Transverse colon (tissue), 4 donors: ENCODE measurements around the gene CKLF. TPM values are rescaled to one million over a fixed set of nuclear protein-coding genes. Genes with fewer than 3 reads are reported as not detected.
A peak's percentile ranks its signal among the peaks of the same experiment; 100 is the strongest.

ENCODE experiments used
- DNase-seq: peaks from one replicate; pipeline ENCODE4 v3.0.0-alpha.2; 2019
- H3K27ac ChIP-seq, 4 donors: fragments of 200-600 bp; sonication (generic); 2 replicates each; pipeline ENCODE4 v1.5.1; 2016 to 2018; ENCODE audit warnings: inconsistent platforms in 4 of 4
- H3K27me3 ChIP-seq: fragments of 200-600 bp; sonication (generic); 2 replicates; pipeline ENCODE4 v1.5.1; 2017; ENCODE audit warnings: inconsistent platforms
- H3K36me3 ChIP-seq, 4 donors: fragments of 200-600 bp; sonication (generic); 2 replicates each; pipeline ENCODE4 v1.5.1; 2017 to 2019; ENCODE audit warnings: inconsistent platforms in 4 of 4
- H3K4me1 ChIP-seq, 4 donors: fragments of 200-600 bp; sonication (generic); 2 replicates each; pipeline ENCODE4 v1.5.1; 2017 to 2020; ENCODE audit warnings: inconsistent platforms in 4 of 4
- H3K4me3 ChIP-seq, 4 donors: fragments of 200-600 bp; sonication (generic); 1 replicate in 1 of 4; 2 replicates in 3 of 4; pipeline versions ENCODE4 v1.5.1 to v1.6.1; 2017 to 2019; ENCODE audit warnings: inconsistent platforms in 4 of 4
- H3K9me3 ChIP-seq, 2 donors: fragments of 200-600 bp; sonication (generic); 2 replicates each; pipeline ENCODE4 v1.5.1; 2017 to 2019; ENCODE audit warnings: inconsistent platforms in 2 of 2
- EP300 ChIP-seq: sonication (generic); formaldehyde crosslinking; IDR thresholded peaks from one replicate; pipeline ENCODE4 v1.6.1; 2017; ENCODE audit warnings: antibody characterized with exemption, low read depth
- POLR2A ChIP-seq: fragments of 450-650 bp; IDR thresholded peaks from one replicate; pipeline ENCODE4 v1.6.1; 2016; ENCODE audit warnings: antibody characterized with exemption, mild to moderate bottlenecking, moderate library complexity
- POLR2AphosphoS5 ChIP-seq, 3 donors: sonication (generic); formaldehyde crosslinking; IDR thresholded peaks; one replicate each; pipeline ENCODE4 v1.6.1; 2016; ENCODE audit warnings: antibody characterized with exemption in 3 of 3
- WGBS, 2 donors: methylation state at CpG; one replicate each; pipeline ENCODE4 v1.1.5; 2018; ENCODE audit warnings: low coverage in 1 of 2; 5-methylcytosine and 5-hydroxymethylcytosine counted together
- in situ Hi-C, 4 donors: fragments of 200-750 bp; cut with MboI; loops; one replicate each; pipeline versions ENCODE4 v1.15.0 to v1.15.1; 2017; ENCODE audit warnings: low sequenced_read_pairs in 3 of 4, low pct_ligation_motif_present in 1 of 4, low pct_unique_long_range_greater_than_20kb in 1 of 4
- intact Hi-C: fragments of 100-400 bp; cut with DNase I; formaldehyde crosslinking; loops from one replicate; pipeline ENCODE4 v1.15.1; 2023; ENCODE audit warnings: low total_unique reads
- total RNA-seq, 4 donors: library from RNA; depleted of rRNA; stranded (reverse); fragments of >200 nt; gene quantifications; one replicate each; pipeline ENCODE4 v1.1.0, GENCODE V29; 2016
- TF ChIP-seq, protein P1 (sequence below), 5 experiments: fragments of 200-600 bp in 3 of 5; fragments of 450-650 bp in 2 of 5; sonication (generic) in 3 of 5; IDR thresholded peaks; 1 replicate in 2 of 5; 2 replicates in 3 of 5; pipeline ENCODE4 v1.5.1; 2016 to 2017; ENCODE audit warnings: antibody characterized with exemption in 5 of 5, inconsistent platforms in 3 of 5, mild to moderate bottlenecking in 2 of 5, moderate library complexity in 1 of 5

CKLF gene
- total RNA-seq, 4 donors from 2014 or later, result 25.3 to 108 (median 39.1) TPM

DNA sequence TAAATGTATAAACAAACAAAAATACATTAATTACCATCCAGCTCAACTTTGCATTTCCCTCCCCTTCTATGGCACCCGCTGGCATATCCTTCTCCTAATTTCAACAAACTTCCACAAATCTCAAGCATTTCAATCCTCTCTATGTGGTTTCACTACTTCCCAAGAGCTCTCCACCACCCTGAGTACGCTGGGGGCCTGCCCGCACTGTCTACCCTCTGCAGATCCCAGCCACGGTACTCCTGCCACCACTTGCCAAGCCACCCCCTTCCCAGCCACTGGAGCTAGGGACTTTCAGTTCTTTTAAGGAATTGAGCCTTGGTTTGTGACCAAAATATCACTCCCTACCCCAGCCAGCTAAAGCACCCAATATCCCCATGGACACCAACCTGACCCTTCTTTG is 4.3 kb upstream of the CKLF start:
- DNase-seq, result no peak
- Histone ChIP-seq H3K4me1 (peaks cover 5 to 36% (median 25%) of the 10 kb centered on the region in 4 donors), H3K27ac (peak overlapping the region; percentile 92 to 98 (median 94)), H3K36me3 (peaks cover 0 to 7% (median 0%) of the 10 kb centered on the region in 4 donors), H3K4me3 (no peak overlapping the region), H3K9me3 (no peaks in the 10 kb centered on the region), H3K27me3 (no peaks in the 10 kb centered on the region)
- WGBS, 2 donors, result 89 to 94% methylated on average over 3 to 4 of the region's 4 CpGs
- intact Hi-C loops, result no loop called here
- in situ Hi-C loops, result no loop called here
- TF ChIP-seq POLR2A, result no peak

DNA sequence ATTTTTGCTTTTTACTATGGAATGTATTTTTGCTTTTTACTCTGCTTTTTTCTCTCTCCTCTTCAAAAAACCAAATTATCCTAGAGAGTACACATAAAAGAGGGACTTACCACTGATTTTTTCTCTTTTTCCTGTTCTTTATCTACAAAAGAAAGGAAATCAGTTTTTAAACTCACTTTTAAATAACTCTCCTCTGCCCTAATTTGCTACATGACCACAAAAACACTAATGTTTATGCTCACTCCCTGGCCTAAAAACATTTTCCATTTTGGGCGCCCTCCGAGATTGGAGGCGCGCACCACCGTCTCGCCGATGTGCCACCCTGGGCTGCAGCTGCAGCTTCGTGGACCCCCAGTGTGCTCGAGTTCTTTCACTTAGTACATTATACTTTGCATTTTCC is 3.5 kb upstream of the CKLF start:
- intact Hi-C loops, result no loop called here

DNA sequence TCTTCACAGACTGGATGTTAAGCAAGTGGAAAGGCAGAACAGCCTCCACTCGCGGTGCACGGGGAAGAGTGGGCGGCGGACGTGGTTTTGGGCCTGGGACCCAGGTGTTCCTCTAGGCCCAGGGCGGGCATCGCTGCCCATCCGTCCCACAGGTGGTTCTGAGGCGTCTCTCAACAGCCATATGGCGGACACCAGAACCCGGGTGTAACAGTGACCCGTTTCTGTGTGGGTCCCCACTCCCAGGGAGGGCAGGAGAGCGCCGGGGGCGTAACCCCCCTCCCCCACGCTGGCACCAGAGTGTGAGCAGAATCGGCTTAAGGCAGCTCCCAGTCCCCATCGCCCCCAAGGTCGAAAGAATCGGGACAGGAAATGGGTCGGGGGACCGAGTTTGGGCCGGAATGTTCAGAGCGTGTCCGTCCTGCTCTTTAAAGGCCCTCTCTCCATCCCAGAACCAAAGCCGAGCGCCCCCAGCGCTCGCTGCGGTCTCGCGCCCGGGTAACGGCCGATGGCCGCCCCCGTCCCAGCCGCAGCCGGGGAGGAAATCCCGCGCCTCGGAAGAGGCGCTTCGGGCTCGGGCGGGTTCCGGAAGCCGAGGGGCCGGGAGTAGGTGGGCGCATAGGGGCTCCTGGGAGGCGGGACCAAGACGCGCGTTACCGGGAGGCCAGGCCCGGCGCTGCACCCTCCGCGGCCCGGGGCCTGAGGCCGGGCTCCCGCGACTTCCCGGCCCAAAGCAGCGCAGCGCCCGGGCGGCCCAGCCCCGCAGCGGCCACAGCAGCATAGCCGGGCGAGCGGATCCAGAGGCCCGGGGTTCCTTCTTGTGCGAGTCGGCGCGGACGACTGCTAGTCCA is 2.9 kb upstream of the CKLF start, which contains the start of gene TK2:
TSS of gene TK2 (minus strand) at position 839 of the 848 bp plus-strand sequence. CDS start at position 778, 61 bp downstream.
- Histone ChIP-seq H3K9me3 (no peaks in the 10 kb centered on the region), H3K27me3 (no peaks in the 10 kb centered on the region), H3K27ac (peak within 1 kb of the TSS; percentile 92 to 98 (median 94)), H3K4me1 (peaks cover 5 to 46% (median 37%) of the 10 kb centered on the region in 4 donors), H3K36me3 (no peaks in the 10 kb centered on the region), H3K4me3 (peak within 1 kb of the TSS; percentile 69 to 99 (median 78))
- DNase-seq, result peak; percentile 71
- TF ChIP-seq, protein P1, sequence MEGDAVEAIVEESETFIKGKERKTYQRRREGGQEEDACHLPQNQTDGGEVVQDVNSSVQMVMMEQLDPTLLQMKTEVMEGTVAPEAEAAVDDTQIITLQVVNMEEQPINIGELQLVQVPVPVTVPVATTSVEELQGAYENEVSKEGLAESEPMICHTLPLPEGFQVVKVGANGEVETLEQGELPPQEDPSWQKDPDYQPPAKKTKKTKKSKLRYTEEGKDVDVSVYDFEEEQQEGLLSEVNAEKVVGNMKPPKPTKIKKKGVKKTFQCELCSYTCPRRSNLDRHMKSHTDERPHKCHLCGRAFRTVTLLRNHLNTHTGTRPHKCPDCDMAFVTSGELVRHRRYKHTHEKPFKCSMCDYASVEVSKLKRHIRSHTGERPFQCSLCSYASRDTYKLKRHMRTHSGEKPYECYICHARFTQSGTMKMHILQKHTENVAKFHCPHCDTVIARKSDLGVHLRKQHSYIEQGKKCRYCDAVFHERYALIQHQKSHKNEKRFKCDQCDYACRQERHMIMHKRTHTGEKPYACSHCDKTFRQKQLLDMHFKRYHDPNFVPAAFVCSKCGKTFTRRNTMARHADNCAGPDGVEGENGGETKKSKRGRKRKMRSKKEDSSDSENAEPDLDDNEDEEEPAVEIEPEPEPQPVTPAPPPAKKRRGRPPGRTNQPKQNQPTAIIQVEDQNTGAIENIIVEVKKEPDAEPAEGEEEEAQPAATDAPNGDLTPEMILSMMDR (IDR thresholded peaks at IDR 0.05), result peak in 3 of 5 experiments; percentile 17 to 35 (median 25)
- TF ChIP-seq POLR2AphosphoS5 (IDR thresholded peaks at IDR 0.05), result peak in 2 of 3 donors; percentile 48 to 50
- TF ChIP-seq EP300, result no peak
- TF ChIP-seq POLR2A, result peak; percentile 75
- in situ Hi-C loops (no loop called here), intact Hi-C loops (no loop called here)
- 7% methylated on average over 43 of the region's 80 CpGs; no CpG with 5 or more reads in 1 of the 2 donors for WGBS, 2 donors

More for the DNA sequence above, 3.5 kb upstream of the CKLF start:
- no peak for DNase-seq
- in situ Hi-C loops, result no loop called here
- no peaks in the 10 kb centered on the region for H3K36me3 ChIP-seq
- TF ChIP-seq, protein P1 (IDR thresholded peaks at IDR 0.05), result no peak
- TF ChIP-seq EP300, result no peak
- no peak for TF ChIP-seq POLR2AphosphoS5 (IDR thresholded peaks at IDR 0.05)
- no peak for TF ChIP-seq POLR2A
- peaks cover 5 to 44% (median 33%) of the 10 kb centered on the region in 4 donors for H3K4me1 ChIP-seq
- H3K27ac ChIP-seq, result peak overlapping the region; percentile 92 to 98 (median 94)
- no peaks in the 10 kb centered on the region for H3K27me3 ChIP-seq
- H3K9me3 ChIP-seq, result no peaks in the 10 kb centered on the region
- 40 to 70% methylated on average over 9 of the region's 9 CpGs for WGBS, 2 donors
- peak overlapping the region; percentile 69 to 99 (median 78) for H3K4me3 ChIP-seq

DNA sequence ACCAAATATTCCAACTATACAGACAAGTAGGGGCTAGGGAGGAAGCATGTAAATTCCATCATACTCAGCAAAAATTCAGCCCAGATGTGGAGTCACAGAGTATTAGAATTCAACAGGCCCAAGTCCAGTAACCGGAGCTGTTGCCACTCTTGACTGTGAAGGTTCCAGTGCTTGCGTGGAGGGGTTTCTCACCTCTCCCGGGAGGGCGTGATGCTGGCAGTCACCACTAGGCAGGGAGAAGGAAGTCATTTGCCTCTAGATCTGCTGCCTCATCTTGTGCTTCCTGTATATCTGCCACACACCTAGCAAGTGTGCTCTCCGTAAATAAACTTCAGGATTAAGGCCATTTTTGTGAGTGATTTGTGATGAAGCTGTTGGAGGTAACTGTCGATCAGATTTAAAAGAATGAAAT is 1.0 kb upstream of the CKLF start:
- Histone ChIP-seq H3K4me1 (peaks cover 5 to 50% (median 38%) of the 10 kb centered on the region in 4 donors), H3K27me3 (no peaks in the 10 kb centered on the region), H3K36me3 (no peaks in the 10 kb centered on the region), H3K4me3 (no peak overlapping the region), H3K27ac (peak overlapping the region; percentile 92 to 98 (median 94)), H3K9me3 (no peaks in the 10 kb centered on the region)
- in situ Hi-C loops (no loop called here), intact Hi-C loops (no loop called here)
- TF ChIP-seq, protein P1 (IDR thresholded peaks at IDR 0.05), result peak in 3 of 5 experiments; percentile 31 to 52 (median 49)
- TF ChIP-seq POLR2AphosphoS5 (IDR thresholded peaks at IDR 0.05), result no peak
- 54% methylated on average over 6 of the region's 6 CpGs; no CpG with 5 or more reads in 1 of the 2 donors for WGBS, 2 donors
- DNase-seq, result peak; percentile 60
